ENCODE measurements around the gene LRRC43. TPM values are rescaled to one million over a fixed set of nuclear protein-coding genes. Genes with fewer than 3 reads are reported as not detected.

LRRC43 gene
- total and polyA plus RNA-seq, 10 of the 15 experiments (the other 5 are each of a cell fraction or from before 2014, with no cell fraction given) = 0.23 TPM; not detected in 9

- TF ChIP-seq, protein P1, sequence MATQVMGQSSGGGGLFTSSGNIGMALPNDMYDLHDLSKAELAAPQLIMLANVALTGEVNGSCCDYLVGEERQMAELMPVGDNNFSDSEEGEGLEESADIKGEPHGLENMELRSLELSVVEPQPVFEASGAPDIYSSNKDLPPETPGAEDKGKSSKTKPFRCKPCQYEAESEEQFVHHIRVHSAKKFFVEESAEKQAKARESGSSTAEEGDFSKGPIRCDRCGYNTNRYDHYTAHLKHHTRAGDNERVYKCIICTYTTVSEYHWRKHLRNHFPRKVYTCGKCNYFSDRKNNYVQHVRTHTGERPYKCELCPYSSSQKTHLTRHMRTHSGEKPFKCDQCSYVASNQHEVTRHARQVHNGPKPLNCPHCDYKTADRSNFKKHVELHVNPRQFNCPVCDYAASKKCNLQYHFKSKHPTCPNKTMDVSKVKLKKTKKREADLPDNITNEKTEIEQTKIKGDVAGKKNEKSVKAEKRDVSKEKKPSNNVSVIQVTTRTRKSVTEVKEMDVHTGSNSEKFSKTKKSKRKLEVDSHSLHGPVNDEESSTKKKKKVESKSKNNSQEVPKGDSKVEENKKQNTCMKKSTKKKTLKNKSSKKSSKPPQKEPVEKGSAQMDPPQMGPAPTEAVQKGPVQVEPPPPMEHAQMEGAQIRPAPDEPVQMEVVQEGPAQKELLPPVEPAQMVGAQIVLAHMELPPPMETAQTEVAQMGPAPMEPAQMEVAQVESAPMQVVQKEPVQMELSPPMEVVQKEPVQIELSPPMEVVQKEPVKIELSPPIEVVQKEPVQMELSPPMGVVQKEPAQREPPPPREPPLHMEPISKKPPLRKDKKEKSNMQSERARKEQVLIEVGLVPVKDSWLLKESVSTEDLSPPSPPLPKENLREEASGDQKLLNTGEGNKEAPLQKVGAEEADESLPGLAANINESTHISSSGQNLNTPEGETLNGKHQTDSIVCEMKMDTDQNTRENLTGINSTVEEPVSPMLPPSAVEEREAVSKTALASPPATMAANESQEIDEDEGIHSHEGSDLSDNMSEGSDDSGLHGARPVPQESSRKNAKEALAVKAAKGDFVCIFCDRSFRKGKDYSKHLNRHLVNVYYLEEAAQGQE (IDR thresholded peaks at IDR 0.05; ENCODE audit: low read depth, low read length) = no peak
- TF ChIP-seq FOXM1 (IDR thresholded peaks at IDR 0.05; ENCODE audit: low read depth, low read length) = no peak
- no peak for TF ChIP-seq GATAD2B (conservative IDR thresholded peaks at IDR 0.05; ENCODE audit: low read depth)
- no peak for TF ChIP-seq NR2C1 (IDR thresholded peaks at IDR 0.05)
- no peak for TF ChIP-seq TCF12 (IDR thresholded peaks at IDR 0.05; ENCODE audit: low read depth, low read length)
Measured at GRCh38 chr12:122137681-122138080, 45.2 kb upstream of the LRRC43 start (continued).

- intact Hi-C loops (cut with micrococcal nuclease; ENCODE audit: unreplicated experiment) = no loop called here
- in situ Hi-C loops (cut with MboI) = no loop called here
Measured at GRCh38 chr12:122138181-122138580, 44.7 kb upstream of the LRRC43 start.

More at GRCh38 chr12:122138181-122138580, 44.7 kb upstream of the LRRC43 start:
- ChIA-PET CTCF (no interaction called here), RAD21 (ENCODE audit: unreplicated experiment) (interaction anchor here (0.6 kb wide), 1 partner anchor 439 kb away, joined by 3 read pairs; no protein-coding TSS in a partner anchor), POLR2A (interaction anchor here (0.5 kb wide), 1 partner anchor 353 kb away, joined by 4 read pairs; no protein-coding TSS in a partner anchor), SMC1A (ENCODE audit: uncharacterized antibody, unreplicated experiment) (no interaction called here)
- no peaks in the 10 kb centered on the region for H3K9me3 ChIP-seq (replicated peaks; ENCODE audit: control insufficient read depth, insufficient read depth, low read length)
- TF ChIP-seq POU2F2 (IDR thresholded peaks at IDR 0.05; ENCODE audit: borderline replicate concordance, low read depth, low read length) (no peak), SUPT20H (IDR thresholded peaks at IDR 0.05; ENCODE audit: borderline replicate concordance, control insufficient read depth, low read depth, low read length) (no peak), FOS (IDR thresholded peaks at IDR 0.05; ENCODE audit: borderline replicate concordance, extremely low read depth, insufficient read length) (no peak)
- H3K4me3 ChIP-seq = no peak overlapping the region
- H2AFZ ChIP-seq (ENCODE audit: control insufficient read depth, low read depth, low read length) = no peak overlapping the region
- no peaks in the 10 kb centered on the region for H3K4me1 ChIP-seq (ENCODE audit: control insufficient read depth, insufficient read depth, low read length)
- 68% methylated on average over 11 of the region's 11 CpGs for WGBS (ENCODE audit: insufficient coverage, insufficient replicate concordance, low lambda C conversion rate, missing lambda C conversion rate)
- H3K9ac ChIP-seq (ENCODE audit: control insufficient read depth, insufficient read depth, low read length) = no peak overlapping the region
- ATAC-seq = no peak
- H3K79me2 ChIP-seq (ENCODE audit: control insufficient read depth, insufficient read depth, low read length) = no peaks in the 10 kb centered on the region
- DNase-seq (ENCODE audit: low read depth, low spot score) = no peak
- no peaks in the 10 kb centered on the region for H3K27me3 ChIP-seq (replicated peaks in 1 of 2; ENCODE audit: control insufficient read depth in 2 of 2, insufficient read depth in 2 of 2, low read length in 1 of 2)
- no peak overlapping the region for H3K4me2 ChIP-seq (ENCODE audit: control insufficient read depth, insufficient read depth)
- H3K36me3 ChIP-seq (ENCODE audit: control insufficient read depth in 2 of 2, insufficient read depth in 2 of 2, low read length in 1 of 2) = peaks cover 0 to 2% of the 10 kb centered on the region in 2 experiments; a peak in 1 of 4 replicates
- no peak overlapping the region for H3K27ac ChIP-seq (ENCODE audit: control insufficient read depth, insufficient read depth)
- BruUV-seq (replicated peaks) = no TSS peak
- no peaks in the 10 kb centered on the region for H4K20me1 ChIP-seq (ENCODE audit: control insufficient read depth, insufficient read depth)
- no peak for FAIRE-seq

Data from GM12878 (cell line).